GM08714 (cell line): ENCODE measurements around the gene ASGR1.

Experiments
- H3K4me3 ChIP-seq: fragments of 200-500 bp; sonication (Bioruptor generic); 2 replicates; pipeline ENCODE4 v1.5.1; 2014; ENCODE audit warnings: mild to moderate bottlenecking, low read length, inconsistent platforms
- ZNF274 ChIP-seq: IDR thresholded peaks from 2 replicates; pipeline ENCODE4 v1.6.1; 2012; ENCODE audit warnings: mild to moderate bottlenecking, low read depth, low read length

Gene ASGR1

GRCh38 chr17:7208754-7209460 is 29.7 kb upstream of the ASGR1 start:
- no peak for TF ChIP-seq ZNF274
- H3K4me3 ChIP-seq: no peak overlapping the region

GRCh38 chr17:7208027-7208571 is 28.9 kb upstream of the ASGR1 start:
- no peak overlapping the region for H3K4me3 ChIP-seq
- TF ChIP-seq ZNF274: no peak

GRCh38 chr17:7207120-7208001 is 28.2 kb upstream of the ASGR1 start:
- no peak overlapping the region for H3K4me3 ChIP-seq
- no peak for TF ChIP-seq ZNF274

GRCh38 chr17:7205561-7205960 is 26.4 kb upstream of the ASGR1 start:
- no peak for TF ChIP-seq ZNF274
- peak overlapping the region; percentile 41; the same call in 1 of the 2 replicates for H3K4me3 ChIP-seq

GRCh38 chr17:7204828-7205461 is 25.8 kb upstream of the ASGR1 start:
- TF ChIP-seq ZNF274: no peak
- H3K4me3 ChIP-seq: peak overlapping the region; percentile 41; the same call in 1 of the 2 replicates

GRCh38 chr17:7204336-7204735 is 25.2 kb upstream of the ASGR1 start:
- H3K4me3 ChIP-seq: no peak overlapping the region
- TF ChIP-seq ZNF274: no peak

GRCh38 chr17:7203391-7203790 is 24.2 kb upstream of the ASGR1 start:
- no peak overlapping the region for H3K4me3 ChIP-seq
- TF ChIP-seq ZNF274: no peak

GRCh38 chr17:7196651-7197401 is 17.7 kb upstream of the ASGR1 start:
- no peak for TF ChIP-seq ZNF274
- no peak overlapping the region for H3K4me3 ChIP-seq

- H3K4me3 ChIP-seq: no peak overlapping the region
- TF ChIP-seq ZNF274: no peak
These were observed 16.8 kb upstream of the ASGR1 start for GRCh38 chr17:7195971-7196370.

- no peak overlapping the region for H3K4me3 ChIP-seq
- no peak for TF ChIP-seq ZNF274
These were observed 13.2 kb upstream of the ASGR1 start for GRCh38 chr17:7192271-7192937.

GRCh38 chr17:7191571-7192270 is 12.6 kb upstream of the ASGR1 start:
- no peak overlapping the region for H3K4me3 ChIP-seq
- TF ChIP-seq ZNF274: no peak

- H3K4me3 ChIP-seq: no peak overlapping the region
- no peak for TF ChIP-seq ZNF274
These were observed 11.9 kb upstream of the ASGR1 start for GRCh38 chr17:7191069-7191468.

- no peak overlapping the region for H3K4me3 ChIP-seq
- no peak for TF ChIP-seq ZNF274
These were observed 11.2 kb upstream of the ASGR1 start for GRCh38 chr17:7190276-7190917.
